UCSD-AML1 (cell line): Measurements from ENCODE around the gene TAOK3.
"Not testable (repeated sequence)": the region's sequence is repeated elsewhere in the genome, so short reads cannot be mapped to it uniquely, and the experiment has no call there.

Experiments
- DNase-seq: peaks from one replicate; lab custom pipeline; 2025; ENCODE audit not compliant: unreplicated experiment; lab: John Stamatoyannopoulos, UW

Gene TAOK3

DNA sequence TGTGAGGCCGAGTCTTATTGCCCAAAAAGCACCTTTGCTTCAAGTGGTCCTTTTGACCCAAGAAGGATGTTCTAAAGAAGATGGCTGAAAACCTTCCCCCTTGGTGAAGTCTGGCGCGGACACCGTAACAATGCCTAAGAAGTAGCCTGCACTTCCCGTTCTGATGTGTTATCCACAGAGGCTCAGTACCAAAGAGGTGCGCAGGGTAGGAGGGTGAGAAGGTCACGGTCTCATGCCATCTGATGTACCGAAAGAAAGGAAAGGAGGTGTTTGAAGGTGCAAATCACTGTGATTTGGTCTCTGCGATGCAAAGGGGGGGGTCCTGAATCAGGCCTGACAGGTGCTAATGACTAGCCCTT is 226.9 kb downstream of the TAOK3 start:
- DNase-seq = no peak

- DNase-seq = no peak
Measured at GRCh38 chr12:118145113-118145797, 227.5 kb downstream of the TAOK3 start.

DNA sequence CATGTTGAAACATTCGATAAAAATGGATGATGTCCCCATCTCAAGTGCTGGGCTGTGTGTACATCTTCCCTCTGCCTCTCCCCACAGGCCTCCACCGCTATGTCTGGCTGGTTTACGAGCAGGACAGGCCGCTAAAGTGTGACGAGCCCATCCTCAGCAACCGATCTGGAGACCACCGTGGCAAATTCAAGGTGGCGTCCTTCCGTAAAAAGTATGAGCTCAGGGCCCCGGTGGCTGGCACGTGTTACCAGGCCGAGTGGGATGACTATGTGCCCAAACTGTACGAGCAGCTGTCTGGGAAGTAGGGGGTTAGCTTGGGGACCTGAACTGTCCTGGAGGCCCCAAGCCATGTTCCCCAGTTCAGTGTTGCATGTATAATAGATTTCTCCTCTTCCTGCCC is 228.2 kb downstream of the TAOK3 start:
- no peak for DNase-seq

GRCh38 chr12:118140825-118141224 is 231.9 kb downstream of the TAOK3 start:
- DNase-seq = no peak

DNA sequence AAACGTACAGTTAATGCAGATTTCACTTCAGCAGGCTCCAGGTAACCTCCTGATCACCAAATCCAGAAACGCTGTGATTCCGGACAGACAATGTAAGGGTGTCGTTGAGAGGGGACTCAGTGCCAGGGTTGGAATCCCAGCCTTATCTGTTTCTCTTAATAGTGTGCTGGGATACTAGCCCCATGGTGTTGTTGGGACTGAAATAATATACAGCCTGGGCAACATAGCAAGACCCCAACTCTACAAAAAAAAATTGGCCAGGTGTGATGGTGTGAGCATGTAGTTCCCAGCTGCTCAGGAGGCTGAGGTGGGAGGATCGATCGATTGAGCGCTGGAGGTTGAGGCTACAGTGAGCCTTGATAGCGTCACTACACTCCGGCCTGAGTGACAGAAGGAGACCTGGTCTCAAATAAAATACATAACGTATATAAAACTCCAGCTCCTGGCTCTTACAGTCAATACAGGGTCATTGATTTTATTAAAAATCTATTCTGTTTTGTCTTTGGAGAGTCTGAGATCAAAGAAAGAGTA is 235.5 kb downstream of the TAOK3 start:
- no peak for DNase-seq

DNA sequence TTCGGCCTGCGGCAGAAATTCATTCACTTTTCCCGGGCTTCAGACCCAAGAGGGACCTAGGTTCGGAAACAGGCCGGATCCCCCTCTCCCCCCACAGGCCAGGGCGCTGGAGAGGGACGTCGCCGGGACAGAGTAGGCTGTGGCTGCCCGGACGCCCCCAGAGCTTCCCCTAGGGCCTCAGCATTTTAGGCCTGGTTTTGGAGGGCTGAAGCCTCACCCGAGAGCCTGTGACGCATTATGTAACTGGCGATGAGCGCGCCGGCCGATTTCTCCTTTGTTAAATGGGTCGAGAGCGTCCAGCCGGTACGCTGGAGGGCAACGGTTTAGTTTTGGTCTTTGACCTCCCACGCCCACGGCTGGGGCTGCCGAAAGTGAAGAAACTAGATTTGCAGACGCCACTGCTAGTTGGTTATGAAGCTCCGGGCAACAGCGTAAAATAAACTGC is 236.1 kb downstream of the TAOK3 start:
- DNase-seq = peak; percentile 32

- peak; percentile 95 for DNase-seq
Measured at GRCh38 chr12:118135788-118136558, 236.7 kb downstream of the TAOK3 start, which contains the start of gene PEBP1. Gene PEBP1 (plus strand): TSS chr12:118136124. CDS start chr12:118136210, 86 bp downstream.

GRCh38 chr12:118129436-118129835 is 243.3 kb downstream of the TAOK3 start:
- DNase-seq = not testable (repeated sequence)

GRCh38 chr12:118127867-118128266 is 244.8 kb downstream of the TAOK3 start:
- DNase-seq = no peak

GRCh38 chr12:118126119-118126757 is 246.5 kb downstream of the TAOK3 start:
- DNase-seq = no peak

DNA sequence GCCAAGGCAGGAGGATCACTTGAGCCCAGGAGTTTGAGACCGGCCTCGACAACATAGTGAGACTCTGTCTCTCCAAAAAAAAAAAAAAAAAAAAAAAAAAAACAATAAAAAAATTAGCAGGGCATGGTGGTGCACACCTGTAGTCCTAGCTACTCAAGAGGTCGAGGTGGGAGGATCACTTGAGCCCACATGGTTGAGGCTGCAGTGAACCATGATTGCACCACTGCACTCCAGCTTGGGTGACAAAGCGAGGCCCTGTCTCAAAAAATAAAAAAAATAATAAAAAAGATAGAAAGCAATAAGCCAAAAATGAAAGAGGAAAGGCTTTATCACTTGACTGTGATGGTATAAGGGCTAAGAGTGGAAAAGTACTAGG is 247.0 kb downstream of the TAOK3 start:
- no peak for DNase-seq

DNA sequence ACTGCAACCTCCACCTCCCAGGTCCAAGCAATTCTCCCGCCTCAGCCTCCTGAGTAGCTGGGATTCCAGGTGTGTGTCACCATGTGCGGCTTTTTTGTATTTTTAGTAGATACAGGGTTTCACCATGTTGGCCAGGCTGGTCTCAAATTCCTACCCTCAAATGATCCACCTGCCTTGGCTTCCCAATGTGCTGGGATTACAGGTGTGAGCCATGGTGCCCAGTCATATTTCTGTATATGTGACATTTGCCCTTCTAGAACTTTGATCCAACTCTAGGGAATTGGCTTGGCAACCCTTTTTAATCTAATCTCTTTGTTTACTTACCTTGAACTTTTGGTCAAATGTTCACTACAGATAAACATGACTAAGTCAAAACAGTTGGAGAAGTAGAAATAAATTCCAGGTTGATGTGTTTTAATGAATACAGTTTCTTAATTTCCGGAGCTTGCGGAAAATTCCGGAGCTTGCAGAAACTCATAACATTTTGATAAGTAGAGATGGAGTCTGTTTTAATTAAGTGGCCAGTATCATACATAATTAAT is 248.3 kb downstream of the TAOK3 start:
- no peak for DNase-seq

GRCh38 chr12:118122264-118122663 is 250.4 kb downstream of the TAOK3 start:
- DNase-seq = no peak

GRCh38 chr12:118120579-118121363 is 251.9 kb downstream of the TAOK3 start:
- peak; percentile 68 for DNase-seq

GRCh38 chr12:118119449-118119879 is 253.2 kb downstream of the TAOK3 start:
- no peak for DNase-seq

GRCh38 chr12:118109088-118109487 is 263.6 kb downstream of the TAOK3 start:
- DNase-seq = no peak

- no peak for DNase-seq
Measured at GRCh38 chr12:118107694-118108093, 265.0 kb downstream of the TAOK3 start.

DNA sequence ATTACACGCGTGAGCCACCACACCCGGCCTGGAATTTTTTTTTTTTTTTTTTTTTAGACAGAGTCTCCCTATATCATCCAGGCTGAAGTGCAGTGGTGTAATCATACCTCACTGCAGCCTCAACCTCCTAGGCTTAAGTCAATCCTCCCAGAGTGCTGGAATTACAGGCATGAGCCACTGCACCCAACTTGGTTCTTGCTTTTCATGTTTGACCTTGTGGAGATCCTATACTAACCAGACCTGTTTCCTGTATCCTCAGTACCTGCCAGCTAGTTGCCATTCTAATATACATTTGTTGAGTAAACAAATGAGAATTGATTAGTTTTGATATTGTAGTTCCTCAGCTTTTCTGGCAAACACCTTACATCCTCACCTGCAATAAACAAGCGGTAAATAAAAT is 265.7 kb downstream of the TAOK3 start:
- DNase-seq = no peak

DNA sequence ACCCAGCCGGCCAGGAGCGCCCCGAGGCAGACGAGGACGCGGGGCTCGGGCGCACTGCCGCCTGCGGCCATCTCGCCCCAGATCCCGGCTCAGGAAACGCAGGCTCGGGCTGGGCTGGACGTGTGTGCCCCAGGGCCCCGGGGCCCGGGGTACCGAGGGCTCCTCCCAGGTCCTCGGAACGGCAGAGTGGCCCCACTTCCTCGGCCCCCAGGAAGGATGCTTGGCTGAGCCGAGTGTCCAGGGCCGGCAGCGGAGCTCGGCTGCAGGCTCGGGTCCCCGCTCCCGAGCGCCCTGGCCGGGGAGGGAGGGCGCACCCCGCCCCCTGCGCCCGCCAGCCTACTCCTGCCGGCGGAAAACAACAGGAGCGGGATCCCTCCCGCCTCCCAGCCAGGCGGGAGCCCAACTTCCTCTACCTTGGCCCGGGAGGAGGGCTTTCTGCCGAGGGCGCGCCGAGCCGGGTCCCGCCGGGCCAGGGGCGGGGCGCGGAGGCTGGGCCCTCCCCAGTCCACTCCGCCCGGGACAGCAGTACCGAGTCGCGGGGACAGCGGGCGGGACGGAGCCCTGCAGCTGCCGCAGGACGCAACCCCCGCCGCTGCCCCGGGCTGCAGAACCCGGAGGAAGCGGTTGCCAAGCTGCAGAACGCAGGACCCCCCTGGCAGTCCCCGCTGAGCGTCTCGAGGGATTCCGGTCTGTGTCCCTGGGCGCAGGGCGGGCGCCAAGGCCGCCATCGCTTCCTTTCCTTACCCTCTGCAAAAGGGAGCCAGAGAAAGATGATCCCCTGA is 268.9 kb downstream of the TAOK3 start, which contains the start of gene VSIG10:
VSIG10 (minus strand) TSS at position 411 of the 782 bp plus-strand sequence; CDS start at position 71, 340 bp downstream.
- DNase-seq = peak; percentile 66

- peak; percentile 36 for DNase-seq
Measured at GRCh38 chr12:118103201-118103600, 269.5 kb downstream of the TAOK3 start.
